Measurements from ENCODE around the gene KIRREL1.

Gene KIRREL1

GRCh38 chr1:158095737-158096335 is 102.4 kb downstream of the KIRREL1 start:
- TF ChIP-seq CTCF (IDR thresholded peaks at IDR 0.05; ENCODE audit: insufficient read depth, low read length, poor library complexity, severe bottlenecking), result peak; percentile 87
- H3K27me3 ChIP-seq (replicated peaks; ENCODE audit: control insufficient read depth, insufficient read depth, low read length), result peaks cover 2% of the 10 kb centered on the region; the same call in 1 of the 2 replicates
- H3K4me3 ChIP-seq (replicated peaks; ENCODE audit: low read depth, low read length), result no peak overlapping the region
- no peaks in the 10 kb centered on the region for H3K36me3 ChIP-seq (ENCODE audit: control insufficient read depth, insufficient read depth, low read length)
- no peak for DNase-seq (ENCODE audit: extremely low read depth, insufficient read length)

- Histone ChIP-seq H3K4me3 (replicated peaks; ENCODE audit: low read depth, low read length) (no peak overlapping the region), H3K36me3 (ENCODE audit: control insufficient read depth, insufficient read depth, low read length) (no peaks in the 10 kb centered on the region), H3K27me3 (replicated peaks; ENCODE audit: control insufficient read depth, insufficient read depth, low read length) (no peaks in the 10 kb centered on the region; the same call in 1 of the 2 replicates)
- DNase-seq (ENCODE audit: extremely low read depth, insufficient read length), result no peak
- no peak for TF ChIP-seq CTCF (IDR thresholded peaks at IDR 0.05; ENCODE audit: insufficient read depth, low read length, poor library complexity, severe bottlenecking)
Measured at GRCh38 chr1:158098256-158098655, 104.8 kb downstream of the KIRREL1 start.

GRCh38 chr1:158099185-158099584 is 105.7 kb downstream of the KIRREL1 start:
- DNase-seq (ENCODE audit: extremely low read depth, insufficient read length), result no peak
- TF ChIP-seq CTCF (IDR thresholded peaks at IDR 0.05; ENCODE audit: insufficient read depth, low read length, poor library complexity, severe bottlenecking), result no peak
- H3K4me3 ChIP-seq (replicated peaks; ENCODE audit: low read depth, low read length), result no peak overlapping the region
- H3K36me3 ChIP-seq (ENCODE audit: control insufficient read depth, insufficient read depth, low read length), result no peaks in the 10 kb centered on the region
- no peaks in the 10 kb centered on the region; the same call in 1 of the 2 replicates for H3K27me3 ChIP-seq (replicated peaks; ENCODE audit: control insufficient read depth, insufficient read depth, low read length)

GRCh38 chr1:158100498-158100897 is 107.1 kb downstream of the KIRREL1 start:
- Histone ChIP-seq H3K4me3 (replicated peaks; ENCODE audit: low read depth, low read length) (no peak overlapping the region), H3K36me3 (ENCODE audit: control insufficient read depth, insufficient read depth, low read length) (no peaks in the 10 kb centered on the region), H3K27me3 (replicated peaks; ENCODE audit: control insufficient read depth, insufficient read depth, low read length) (no peaks in the 10 kb centered on the region; the same call in 1 of the 2 replicates)
- no peak for TF ChIP-seq CTCF (IDR thresholded peaks at IDR 0.05; ENCODE audit: insufficient read depth, low read length, poor library complexity, severe bottlenecking)
- DNase-seq (ENCODE audit: extremely low read depth, insufficient read length), result no peak

GRCh38 chr1:158101455-158101854 is 108.0 kb downstream of the KIRREL1 start:
- DNase-seq (ENCODE audit: extremely low read depth, insufficient read length), result no peak

More at GRCh38 chr1:158101455-158101854, 108.0 kb downstream of the KIRREL1 start:
- no peak for TF ChIP-seq CTCF (IDR thresholded peaks at IDR 0.05; ENCODE audit: insufficient read depth, low read length, poor library complexity, severe bottlenecking)
- H3K4me3 ChIP-seq (replicated peaks; ENCODE audit: low read depth, low read length), result no peak overlapping the region
- no peaks in the 10 kb centered on the region for H3K36me3 ChIP-seq (ENCODE audit: control insufficient read depth, insufficient read depth, low read length)
- no peaks in the 10 kb centered on the region; the same call in 1 of the 2 replicates for H3K27me3 ChIP-seq (replicated peaks; ENCODE audit: control insufficient read depth, insufficient read depth, low read length)
